ENCODE results near the gene RPS24.
A peak's percentile ranks its signal among the peaks of the same experiment; 100 is the strongest.
"Not testable (repeated sequence)": the region's sequence is repeated elsewhere in the genome, so short reads cannot be mapped to it uniquely, and the experiment has no call there.

RPS24 gene

GRCh38 chr10:78033637-78034470 is at the start of gene RPS24:
RPS24 (plus strand) TSS chr10:78033863; CDS start chr10:78033902, 39 bp downstream.
- DNase-seq, result peak; percentile 96

DNA sequence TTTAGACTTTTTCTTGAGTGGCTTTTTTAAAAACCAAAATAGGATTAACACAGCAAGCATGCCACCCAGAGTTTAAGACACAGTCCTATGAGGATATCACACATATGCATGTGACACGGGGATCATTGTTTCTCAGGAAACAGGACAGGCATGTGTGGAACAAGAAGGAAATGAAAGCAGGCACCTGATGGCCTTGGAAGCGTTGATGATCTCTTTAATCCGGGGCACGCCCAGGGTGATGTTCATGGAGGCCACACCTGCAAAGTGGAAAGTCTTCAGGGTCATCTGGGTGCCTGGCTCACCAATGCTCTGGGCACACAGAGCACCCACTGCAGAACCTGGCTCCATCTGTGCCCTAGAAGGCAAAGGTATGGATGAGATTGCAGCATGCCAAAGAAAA is 48.7 kb upstream of the RPS24 start:
- no peak for DNase-seq

GRCh38 chr10:77987671-77988255 is 45.9 kb upstream of the RPS24 start:
- no peak for DNase-seq

- no peak for DNase-seq
Measured at GRCh38 chr10:77989081-77989724, 44.5 kb upstream of the RPS24 start.

DNA sequence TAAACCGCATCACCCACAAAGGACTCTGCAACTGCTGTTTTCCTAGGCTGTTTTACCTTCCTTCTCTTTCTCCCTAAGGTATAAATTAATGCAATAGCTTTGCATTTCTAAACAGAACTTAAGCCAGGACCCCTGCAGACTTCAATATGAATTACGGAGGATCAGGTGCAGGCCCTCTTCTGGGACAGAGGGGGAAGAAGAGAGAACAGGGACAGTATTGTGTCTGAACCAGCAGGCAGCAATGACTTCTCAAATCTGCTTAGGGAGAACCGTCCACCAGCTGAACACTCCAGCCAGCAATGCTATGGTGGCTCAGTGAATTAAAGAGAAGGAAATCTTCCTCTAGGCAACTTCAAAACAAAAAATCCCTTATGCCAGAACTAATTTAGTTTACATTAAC is 40.0 kb upstream of the RPS24 start:
- no peak for DNase-seq

DNA sequence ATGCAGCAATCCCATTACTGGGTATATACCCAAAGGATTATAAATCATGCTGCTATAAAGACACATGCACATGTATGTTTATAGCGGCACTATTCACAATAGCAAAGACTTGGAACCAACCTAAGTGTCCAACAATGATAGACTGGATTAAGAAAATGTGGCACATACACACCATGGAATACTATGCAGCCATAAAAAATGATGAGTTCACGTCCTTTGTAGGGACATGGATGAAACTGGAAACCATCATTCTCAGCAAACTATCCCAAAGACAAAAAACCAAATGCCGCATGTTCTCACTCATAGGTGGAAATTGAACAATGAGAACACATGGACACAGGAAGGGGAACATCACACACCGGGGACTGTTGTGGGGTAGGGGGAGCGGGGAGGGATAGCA is 34.9 kb upstream of the RPS24 start:
- not testable (repeated sequence) for DNase-seq

DNA sequence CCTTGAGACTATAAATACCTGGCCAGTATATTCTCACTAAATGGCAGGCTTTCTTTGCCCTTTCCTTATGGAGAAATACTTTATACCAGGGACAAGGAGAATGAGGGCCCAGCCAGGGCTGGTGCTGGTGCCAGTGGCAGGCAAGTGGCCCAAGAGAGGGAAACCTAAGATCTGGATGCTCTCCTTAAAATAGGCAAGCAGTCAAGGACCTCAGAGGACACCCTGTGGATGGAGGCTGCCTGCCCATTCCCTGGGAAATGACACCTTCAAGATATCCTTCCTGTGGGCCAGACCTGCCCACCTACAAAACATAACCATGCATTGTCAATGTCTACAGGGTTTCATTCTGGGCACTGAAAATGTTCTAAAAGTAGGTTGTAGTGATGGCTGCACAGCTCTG is 33.5 kb upstream of the RPS24 start:
- DNase-seq, result no peak

DNA sequence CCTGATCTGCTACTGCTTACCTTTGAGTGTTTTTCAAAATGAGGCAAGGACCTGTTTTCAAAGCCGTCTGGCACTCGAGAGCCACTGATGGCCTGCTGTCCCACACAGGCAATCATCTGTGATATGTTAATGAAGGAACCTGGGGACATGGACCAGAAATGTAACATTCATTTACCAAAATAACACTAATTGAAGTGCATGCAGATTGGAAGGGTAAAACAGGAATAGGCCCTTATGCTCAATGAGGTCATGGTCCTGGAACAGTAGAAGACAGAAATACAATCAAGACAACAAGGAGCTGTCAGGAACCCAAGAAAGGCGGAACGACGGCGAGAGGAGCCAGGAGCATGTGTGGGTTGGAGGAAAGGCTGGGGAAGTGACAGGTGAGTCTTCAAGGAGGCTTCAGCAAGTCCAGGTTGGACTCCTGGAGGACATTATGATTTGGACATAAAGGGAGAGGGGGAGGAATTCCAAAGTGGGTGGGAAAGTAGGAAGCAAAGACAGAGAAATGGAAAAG is 32.6 kb upstream of the RPS24 start:
- no peak for DNase-seq

GRCh38 chr10:78002541-78003288 is 30.9 kb upstream of the RPS24 start:
- DNase-seq, result no peak

DNA sequence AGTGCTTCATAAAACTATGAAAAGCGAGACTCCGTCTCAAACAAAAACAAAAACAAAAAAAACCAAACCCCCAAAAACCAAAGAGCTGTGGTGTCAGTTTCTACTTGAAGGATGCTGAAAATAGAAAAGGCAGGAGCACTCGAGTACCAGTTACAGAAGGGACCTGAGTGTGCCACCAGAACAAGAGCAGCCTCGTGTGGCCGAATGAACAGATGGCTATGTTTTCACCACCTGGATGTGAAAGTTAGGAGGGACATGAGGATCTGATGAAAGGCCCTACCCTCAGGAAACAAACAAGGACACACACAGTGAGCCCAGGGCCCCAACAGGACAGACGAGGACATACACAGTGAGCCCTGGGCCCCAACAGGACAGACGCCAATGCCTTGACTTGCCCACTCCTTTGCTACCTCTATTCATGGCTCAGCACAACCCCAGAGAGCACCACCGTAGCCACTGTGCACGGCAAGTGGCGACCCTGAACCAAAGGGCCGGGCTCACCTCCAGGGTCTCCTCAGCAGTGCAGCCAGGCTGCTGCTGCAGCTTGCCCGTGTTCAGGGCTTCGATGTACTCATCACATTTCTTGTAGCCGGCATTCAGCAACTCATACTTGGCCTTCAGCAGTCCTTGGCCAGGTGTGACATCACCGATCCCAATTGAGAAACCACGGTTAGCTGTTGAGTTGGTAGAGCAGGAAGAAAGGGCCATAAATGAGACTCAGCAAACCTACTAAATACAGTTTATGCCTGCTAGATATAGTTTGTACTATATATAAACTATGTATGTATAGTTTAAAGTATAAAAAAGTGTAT is 29.2 kb upstream of the RPS24 start:
- DNase-seq, result no peak

- no peak for DNase-seq
Measured at GRCh38 chr10:78007172-78007571, 26.5 kb upstream of the RPS24 start.

DNA sequence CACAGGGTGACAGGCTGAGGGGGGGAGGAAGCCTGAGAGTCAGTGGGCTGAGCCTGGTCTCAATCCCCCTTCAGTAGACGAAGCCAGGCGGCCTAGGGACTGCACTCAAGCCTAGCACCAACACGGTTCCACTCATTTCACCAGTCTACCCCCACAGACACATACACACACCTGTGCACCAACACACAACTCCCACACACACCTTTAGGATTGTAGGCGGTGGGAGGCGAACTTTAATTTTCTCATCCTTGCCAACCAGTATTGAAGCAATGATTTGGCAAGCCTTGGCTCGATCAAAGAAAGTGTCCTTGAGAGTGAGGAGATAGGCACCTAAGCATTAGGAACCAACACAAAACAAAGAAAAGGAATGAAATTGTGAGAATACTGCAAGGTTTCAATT is 24.0 kb upstream of the RPS24 start:
- DNase-seq, result no peak

DNA sequence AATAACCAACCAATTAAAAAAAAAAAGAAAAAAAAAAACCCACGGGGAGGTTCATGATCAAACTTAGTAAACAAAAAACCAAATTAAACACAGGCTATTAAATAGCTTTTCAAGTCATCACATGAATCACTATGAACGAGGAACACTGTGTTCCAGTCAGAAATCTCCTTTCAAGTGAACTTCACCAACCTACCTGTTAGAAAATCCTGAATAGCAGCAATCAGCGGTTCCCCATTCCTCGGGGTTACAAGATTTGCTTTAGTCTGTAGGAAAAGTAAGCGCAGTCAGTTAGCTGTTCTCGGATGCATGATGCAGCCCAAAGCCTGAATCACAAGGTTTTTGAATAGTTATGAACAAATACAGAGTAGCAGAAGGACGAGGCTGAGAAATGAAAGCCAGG is 23.4 kb upstream of the RPS24 start:
- DNase-seq, result no peak

DNA sequence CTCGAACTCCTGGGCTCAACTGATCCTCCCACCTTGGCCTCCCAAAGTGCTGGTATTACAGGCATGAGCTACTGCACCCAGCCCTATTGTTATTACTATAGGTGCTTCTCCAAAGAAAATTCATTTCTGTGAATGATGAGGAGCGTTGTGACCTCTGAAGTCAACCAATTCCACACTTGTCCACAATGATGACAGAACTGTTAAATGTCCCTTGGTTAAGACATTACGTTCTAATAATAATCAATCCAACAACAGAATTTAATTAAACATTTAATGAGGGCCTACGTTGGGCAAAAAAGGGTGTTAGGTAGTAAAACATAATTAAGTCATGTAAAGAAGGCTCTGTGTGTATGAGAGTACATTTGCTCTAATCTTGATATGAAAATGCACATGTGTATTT is 22.6 kb upstream of the RPS24 start:
- DNase-seq, result no peak

DNA sequence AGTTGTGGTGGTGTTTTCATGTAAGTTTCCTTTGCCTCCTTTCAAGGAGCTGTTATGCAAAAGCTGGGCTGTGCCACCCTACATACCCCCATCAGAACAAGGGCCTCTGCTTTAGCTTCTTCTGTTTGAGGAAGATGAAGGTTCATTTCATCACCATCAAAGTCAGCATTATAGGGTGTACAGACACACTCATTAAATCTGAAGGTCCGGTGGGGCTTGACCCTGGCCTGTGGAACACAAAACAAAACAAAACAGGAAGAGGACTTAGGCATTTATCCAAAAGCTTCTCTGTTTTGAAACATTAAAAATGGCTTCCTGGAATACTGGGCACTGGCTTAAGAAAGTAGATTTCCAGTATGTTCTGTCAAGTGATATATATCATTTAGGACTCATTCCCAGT is 20.1 kb upstream of the RPS24 start:
- no peak for DNase-seq

DNA sequence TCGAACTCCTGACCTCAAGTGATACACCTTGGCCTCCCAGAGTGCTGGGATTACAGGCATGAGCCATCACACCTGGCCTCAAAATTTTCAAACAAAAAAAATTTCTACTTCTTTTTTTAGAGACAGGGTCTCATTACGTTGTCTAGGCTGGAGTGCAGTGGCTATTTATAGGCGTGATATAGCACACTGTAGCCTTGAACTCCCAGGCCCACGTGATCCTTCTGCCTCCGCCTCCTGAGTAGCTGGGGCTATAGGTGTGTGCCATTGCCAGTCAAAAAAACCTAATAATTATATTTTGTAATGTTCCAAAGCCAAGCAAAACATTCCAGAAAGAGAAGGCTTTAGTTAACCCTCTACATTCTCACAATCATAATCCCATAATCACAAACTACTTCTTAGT is 18.1 kb upstream of the RPS24 start:
- no peak for DNase-seq

DNA sequence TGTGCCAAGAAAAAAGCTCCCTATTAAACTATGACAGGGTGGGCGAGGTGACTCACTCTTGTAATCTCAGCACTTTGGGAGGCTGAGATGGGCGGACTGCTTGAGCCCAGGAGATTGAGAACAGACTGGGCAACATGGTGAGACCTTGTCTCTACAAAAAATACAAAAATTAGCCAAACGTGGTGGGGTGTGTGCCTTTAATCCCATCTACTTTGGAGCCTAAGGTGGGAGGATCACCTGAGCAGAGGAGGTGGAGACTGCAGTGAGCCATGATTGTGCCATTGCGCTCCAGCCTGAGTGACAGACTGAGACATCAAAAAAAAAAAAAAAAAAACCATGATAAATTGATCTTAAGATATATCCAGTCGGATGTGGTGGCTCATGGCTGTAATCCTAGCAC is 15.8 kb upstream of the RPS24 start:
- no peak for DNase-seq

- no peak for DNase-seq
Measured at GRCh38 chr10:78019264-78019663, 14.4 kb upstream of the RPS24 start.

DNA sequence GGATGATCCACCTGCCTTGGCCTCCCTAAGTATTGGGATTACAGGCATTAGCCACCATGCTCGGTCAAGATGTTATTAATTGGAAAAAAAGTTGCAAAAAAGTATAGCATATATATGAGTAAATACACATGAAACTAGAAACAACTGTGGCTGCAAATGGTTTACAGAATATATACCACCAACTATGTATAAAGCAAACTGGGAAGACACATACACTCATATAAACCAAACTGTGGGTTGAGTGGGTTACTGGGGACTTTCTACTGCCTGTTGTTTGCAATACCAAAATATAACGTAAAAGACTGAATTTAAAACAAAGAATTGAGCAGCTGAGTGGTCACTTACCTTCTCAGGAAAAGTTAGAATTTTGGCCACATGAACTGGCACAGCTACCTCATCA is 12.5 kb upstream of the RPS24 start:
- DNase-seq, result no peak

GRCh38 chr10:78023741-78024140 is 9.9 kb upstream of the RPS24 start:
- no peak for DNase-seq

DNA sequence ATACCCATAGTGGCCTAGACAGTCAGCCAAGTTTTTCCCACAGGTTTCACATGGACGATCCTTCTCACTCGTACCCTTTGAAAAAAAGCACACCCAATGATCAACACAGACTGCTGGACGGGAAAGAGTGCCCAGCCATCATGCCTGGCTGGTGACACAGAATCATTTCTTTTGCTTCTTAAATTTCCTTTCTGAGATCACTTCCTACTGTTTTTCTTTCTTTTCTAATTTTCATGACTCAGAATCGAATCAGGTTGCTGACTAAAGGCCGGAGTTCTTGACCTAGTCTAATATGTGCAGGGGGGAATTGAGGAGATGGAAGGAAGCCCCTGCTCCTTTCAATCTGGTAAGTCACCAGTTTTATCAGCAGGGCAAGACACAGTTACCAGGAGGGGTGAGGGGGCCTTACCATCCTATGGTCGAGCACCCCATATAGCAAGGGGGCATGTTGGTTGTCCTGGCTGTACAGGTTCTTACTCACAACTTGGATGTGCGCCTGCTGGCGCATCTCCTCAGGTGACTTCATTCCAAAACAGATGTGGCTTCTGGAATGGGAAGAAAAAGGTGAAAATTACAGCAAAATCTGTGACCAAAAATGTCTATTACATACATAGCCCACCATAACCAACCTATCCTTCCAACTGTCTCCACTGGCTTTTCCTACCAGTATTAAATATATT is 7.8 kb upstream of the RPS24 start:
- DNase-seq, result no peak
